ENCODE data around the gene TMEM132D.

DNA sequence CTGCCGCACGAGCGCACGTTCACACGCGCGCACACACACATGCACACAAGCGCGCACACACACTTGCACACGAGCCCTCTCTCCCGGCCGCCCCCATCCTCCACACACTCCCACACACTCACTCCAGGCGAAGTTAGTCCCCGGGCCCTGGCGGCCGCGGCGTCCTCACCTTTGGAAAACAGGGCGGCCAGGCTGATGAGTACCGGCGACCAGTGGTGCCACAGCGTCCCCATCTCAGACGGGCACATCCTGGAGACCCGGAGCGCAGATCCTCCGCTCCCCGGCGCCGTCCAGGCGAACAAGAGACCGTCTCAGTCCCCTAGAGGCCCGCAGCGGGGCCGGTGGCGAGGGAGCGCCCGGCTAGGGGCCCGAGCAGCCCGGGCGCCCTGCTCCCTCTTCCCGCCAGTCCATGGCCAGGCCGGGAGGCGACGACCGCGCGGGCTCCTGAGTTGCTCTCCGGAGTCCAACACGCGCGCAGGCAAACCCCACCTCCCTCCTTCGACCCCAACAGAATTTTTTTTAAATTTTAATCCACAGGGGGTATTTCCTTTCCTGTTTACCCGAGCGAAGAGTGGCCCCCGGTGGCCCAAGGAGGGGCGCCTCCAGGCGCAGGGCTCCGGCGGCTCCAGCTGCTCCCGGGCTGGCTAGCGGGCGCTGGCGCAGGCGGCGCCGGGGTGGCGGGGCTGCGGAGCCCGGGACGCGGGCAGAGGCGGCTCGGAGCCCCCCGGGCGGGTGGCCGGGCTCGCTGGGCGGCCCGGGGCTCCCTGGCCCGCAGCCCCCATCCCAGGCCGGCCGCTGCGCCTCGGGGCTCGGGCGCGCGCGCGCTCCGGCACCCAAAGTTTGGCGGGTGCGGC, 506 bp downstream of the TMEM132D start:
- TF ChIP-seq FOXK1 (CRISPR knock-in tag; IDR thresholded peaks at IDR 0.05), result no peak
- TF ChIP-seq, protein P1, sequence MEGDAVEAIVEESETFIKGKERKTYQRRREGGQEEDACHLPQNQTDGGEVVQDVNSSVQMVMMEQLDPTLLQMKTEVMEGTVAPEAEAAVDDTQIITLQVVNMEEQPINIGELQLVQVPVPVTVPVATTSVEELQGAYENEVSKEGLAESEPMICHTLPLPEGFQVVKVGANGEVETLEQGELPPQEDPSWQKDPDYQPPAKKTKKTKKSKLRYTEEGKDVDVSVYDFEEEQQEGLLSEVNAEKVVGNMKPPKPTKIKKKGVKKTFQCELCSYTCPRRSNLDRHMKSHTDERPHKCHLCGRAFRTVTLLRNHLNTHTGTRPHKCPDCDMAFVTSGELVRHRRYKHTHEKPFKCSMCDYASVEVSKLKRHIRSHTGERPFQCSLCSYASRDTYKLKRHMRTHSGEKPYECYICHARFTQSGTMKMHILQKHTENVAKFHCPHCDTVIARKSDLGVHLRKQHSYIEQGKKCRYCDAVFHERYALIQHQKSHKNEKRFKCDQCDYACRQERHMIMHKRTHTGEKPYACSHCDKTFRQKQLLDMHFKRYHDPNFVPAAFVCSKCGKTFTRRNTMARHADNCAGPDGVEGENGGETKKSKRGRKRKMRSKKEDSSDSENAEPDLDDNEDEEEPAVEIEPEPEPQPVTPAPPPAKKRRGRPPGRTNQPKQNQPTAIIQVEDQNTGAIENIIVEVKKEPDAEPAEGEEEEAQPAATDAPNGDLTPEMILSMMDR (IDR thresholded peaks at IDR 0.05), result no peak

Measured in WTC11 (cell line).